CMK (cell line): ENCODE data around the gene SLC12A4.
"Not testable (repeated sequence)": the region's sequence is repeated elsewhere in the genome, so short reads cannot be mapped to it uniquely, and the experiment has no call there.

Experiments used
- DNase-seq: peaks from one replicate; pipeline ENCODE4 v3.0.0-alpha.2; 2010; ENCODE audit warnings: low read depth

SLC12A4 gene

GRCh38 chr16:67941469-67942199 is 26.8 kb downstream of the SLC12A4 start:
- DNase-seq = no peak

GRCh38 chr16:67940446-67941089 is 27.9 kb downstream of the SLC12A4 start:
- no peak for DNase-seq

GRCh38 chr16:67939507-67940445 is 28.7 kb downstream of the SLC12A4 start:
- no peak for DNase-seq

GRCh38 chr16:67937713-67938112 is 30.7 kb downstream of the SLC12A4 start:
- not testable (repeated sequence) for DNase-seq

- DNase-seq = no peak
These were observed 31.4 kb downstream of the SLC12A4 start for GRCh38 chr16:67936880-67937605.

GRCh38 chr16:67936124-67936879 is 32.1 kb downstream of the SLC12A4 start, which contains the start of gene PSMB10:
TSS of gene PSMB10 (minus strand) at chr16:67936850. CDS start at chr16:67936749, 101 bp downstream.
- DNase-seq = peak; percentile 62

GRCh38 chr16:67935402-67936123 is 32.9 kb downstream of the SLC12A4 start:
- DNase-seq = peak; percentile 93

GRCh38 chr16:67935101-67935401 is 33.4 kb downstream of the SLC12A4 start:
- no peak for DNase-seq

- no peak for DNase-seq
These were observed 33.9 kb downstream of the SLC12A4 start for GRCh38 chr16:67934306-67935100.

- DNase-seq = no peak
These were observed 34.6 kb downstream of the SLC12A4 start for GRCh38 chr16:67933805-67934204.

- DNase-seq = no peak
These were observed 36.0 kb downstream of the SLC12A4 start for GRCh38 chr16:67932462-67932840.

- no peak for DNase-seq
These were observed 36.5 kb downstream of the SLC12A4 start, which contains the start of gene CTRL for GRCh38 chr16:67931712-67932461. TSS of gene CTRL (minus strand) at chr16:67931862. CDS start at chr16:67931852, 10 bp downstream.

GRCh38 chr16:67930678-67931211 is 37.7 kb downstream of the SLC12A4 start:
- no peak for DNase-seq

GRCh38 chr16:67930191-67930590 is 38.2 kb downstream of the SLC12A4 start:
- no peak for DNase-seq

GRCh38 chr16:67928561-67929364 is 39.7 kb downstream of the SLC12A4 start:
- DNase-seq = no peak

GRCh38 chr16:67928147-67928546 is 40.3 kb downstream of the SLC12A4 start:
- DNase-seq = no peak

- no peak for DNase-seq
These were observed 41.1 kb downstream of the SLC12A4 start for GRCh38 chr16:67927131-67927941.
